OCI-LY7 (cell line): ENCODE results near the gene PAN2. TPM values are rescaled to one million over a fixed set of nuclear protein-coding genes. Genes with fewer than 3 reads are reported as not detected.

ENCODE experiments used
- BruUV-seq: library from RNA; stranded (reverse); fragments of 400-500 nt; replicated peaks from 2 replicates; lab custom pipeline; 2021; lab: Mats Ljungman, UMichigan
- CTCF ChIA-PET: fragments of 300-600 bp; sonication (Branson Sonifier 250); formaldehyde crosslinking; loops from one replicate; lab custom pipeline; 2022; ENCODE audit warnings: antibody characterized with exemption; ENCODE audit not compliant: unreplicated experiment; lab: Charles Lee
- POLR2A ChIA-PET: fragments of 300-600 bp; sonication (Branson Sonifier 250); formaldehyde crosslinking; loops from one replicate; lab custom pipeline; 2022; ENCODE audit warnings: antibody characterized with exemption; lab: Charles Lee
- DNase-seq: peaks from one replicate; pipeline ENCODE4 v3.0.0-alpha.2; 2015; ENCODE audit warnings: low spot score
- H2AFZ ChIP-seq: fragments of 200-600 bp; sonication (generic), shearing (Covaris generic); 2 replicates; pipeline ENCODE4 v1.6.1; 2014; ENCODE audit warnings: mild to moderate bottlenecking, antibody characterized with exemption, low read length, moderate library complexity
- H3K27ac ChIP-seq: fragments of 200-600 bp; sonication (generic); 2 replicates; pipeline ENCODE4 v1.5.1; 2014; ENCODE audit warnings: mixed run types, low read depth, mild to moderate bottlenecking, moderate library complexity, low read length, inconsistent platforms; ENCODE audit not compliant: poor library complexity, severe bottlenecking
- H3K36me3 ChIP-seq: fragments of 200-600 bp; sonication (generic); 2 replicates; pipeline ENCODE4 v1.6.1; 2014; ENCODE audit warnings: mild to moderate bottlenecking, antibody characterized with exemption, low read length, moderate library complexity, mixed read lengths; ENCODE audit not compliant: insufficient read depth
- H3K4me1 ChIP-seq: fragments of 200-600 bp; sonication (generic); 2 replicates; pipeline ENCODE4 v1.5.1; 2014; ENCODE audit warnings: mild to moderate bottlenecking, low read length; ENCODE audit not compliant: insufficient read depth, poor library complexity, severe bottlenecking
- H3K4me2 ChIP-seq: fragments of 200-600 bp; sonication (generic); 2 replicates; pipeline ENCODE4 v1.6.1; 2014; ENCODE audit warnings: mild to moderate bottlenecking, low read length
- H3K4me3 ChIP-seq: fragments of 200-600 bp; sonication (generic); 2 replicates; pipeline ENCODE4 v1.5.1; 2014; ENCODE audit warnings: mild to moderate bottlenecking, low read depth, low read length; ENCODE audit not compliant: poor library complexity, severe bottlenecking
- H3K79me2 ChIP-seq: fragments of 200-600 bp; sonication (generic); 2 replicates; pipeline ENCODE4 v1.6.1; 2016; ENCODE audit warnings: low read depth, mild to moderate bottlenecking, low read length, moderate library complexity, mixed read lengths; ENCODE audit not compliant: insufficient read depth
- H3K9me2 ChIP-seq: fragments of 200-600 bp; sonication (generic); 2 replicates; pipeline ENCODE4 v1.6.1; 2016; ENCODE audit warnings: mild to moderate bottlenecking, low read length, mixed read lengths; ENCODE audit not compliant: insufficient read depth
- H3K9me3 ChIP-seq: fragments of 200-600 bp; sonication (generic); 2 replicates; pipeline ENCODE4 v1.6.1; 2014; ENCODE audit warnings: mild to moderate bottlenecking, mixed run types, low read length, mixed read lengths
- H4K20me1 ChIP-seq: fragments of 200-600 bp; sonication (generic); 2 replicates; pipeline ENCODE4 v1.6.1; 2014; ENCODE audit warnings: mild to moderate bottlenecking, antibody characterized with exemption, low read length, moderate library complexity, mixed read lengths; ENCODE audit not compliant: insufficient read depth
- CTCF ChIP-seq: fragments of 200-600 bp; sonication (generic); conservative IDR thresholded peaks from 2 replicates; pipeline ENCODE4 v1.5.1; 2014; ENCODE audit warnings: mild to moderate bottlenecking, antibody characterized with exemption, low read length, moderate library complexity, mixed read lengths
- EZH2phosphoT487 ChIP-seq: fragments of 200-600 bp; sonication (generic); IDR thresholded peaks from 2 replicates; pipeline ENCODE4 v1.6.1; 2018; ENCODE audit warnings: low read depth, borderline replicate concordance, mild to moderate bottlenecking, mixed run types, antibody characterized with exemption, low read length, moderate library complexity, mixed read lengths
- intact Hi-C: fragments of 100-400 bp; cut with micrococcal nuclease; formaldehyde crosslinking; loops from one replicate; pipeline ENCODE4 v1.10.0; 2022; ENCODE audit not compliant: unreplicated experiment
- total RNA-seq, 2 experiments: library from RNA; depleted of rRNA in 1 of 2; stranded (reverse); fragments of >200 nt in 1 of 2; shearing (Covaris generic) in 1 of 2; gene quantifications; 2 replicates each; pipeline ENCODE4 v1.2.3, GENCODE V29; 2014 to 2022

The PAN2 gene
- total RNA-seq, 2 experiments from 2014 or later = 106 to 117 TPM

GRCh38 chr12:56373515-56373914 lies 39.7 kb upstream of the PAN2 start:
- no peak overlapping the region for H3K4me2 ChIP-seq
- TF ChIP-seq EZH2phosphoT487 (no peak), CTCF (no peak)
- no peak for DNase-seq
- H2AFZ ChIP-seq = peak overlapping the region; percentile 6; the same call in 1 of the 2 replicates
- intact Hi-C loops = no loop called here
- H3K4me1 ChIP-seq = peaks cover 49% of the 10 kb centered on the region
- no peaks in the 10 kb centered on the region for H3K79me2 ChIP-seq
- H3K36me3 ChIP-seq = no peaks in the 10 kb centered on the region; the same call in 1 of the 2 replicates
- POLR2A ChIA-PET = interaction anchor here (0.6 to 6.0 kb wide), 7 partner anchors 8 to 658 kb away, joined by 3 to 116 read pairs (median 3); partner anchors contain the start of genes APOF and STAT2
- H3K27ac ChIP-seq = peak overlapping the region; percentile 93
- no TSS peak for BruUV-seq
- peaks cover 26% of the 10 kb centered on the region for H3K9me3 ChIP-seq
- no peaks in the 10 kb centered on the region for H3K9me2 ChIP-seq
- H4K20me1 ChIP-seq = no peaks in the 10 kb centered on the region
- no peak overlapping the region for H3K4me3 ChIP-seq
- CTCF ChIA-PET = interaction anchor here (0.7 kb wide), 1 partner anchor 13 kb away, joined by 6 read pairs; the partner anchor contains the start of gene STAT2

- Histone ChIP-seq H4K20me1 (no peaks in the 10 kb centered on the region), H3K27ac (no peak overlapping the region), H3K79me2 (no peaks in the 10 kb centered on the region), H3K9me2 (no peaks in the 10 kb centered on the region), H3K36me3 (no peaks in the 10 kb centered on the region; the same call in 1 of the 2 replicates), H3K4me1 (peaks cover 12% of the 10 kb centered on the region), H2AFZ (no peak overlapping the region), H3K9me3 (peaks cover 8% of the 10 kb centered on the region; the same call in 1 of the 2 replicates), H3K4me2 (no peak overlapping the region), H3K4me3 (no peak overlapping the region)
- CTCF ChIA-PET = no interaction called here
- DNase-seq = no peak
- intact Hi-C loops = no loop called here
- no TSS peak for BruUV-seq
- TF ChIP-seq EZH2phosphoT487 = no peak
- POLR2A ChIA-PET = interaction anchor here (0.6 to 0.9 kb wide), 3 partner anchors 13 to 42 kb away, joined by 3 to 4 read pairs (median 3); no protein-coding TSS in a partner anchor
Measured at GRCh38 chr12:56366948-56367347, 33.1 kb upstream of the PAN2 start.

GRCh38 chr12:56362130-56363059 lies 28.6 kb upstream of the PAN2 start, which contains the start of gene APOF:
APOF (minus strand) TSS chr12:56362857; CDS start chr12:56362745, 112 bp downstream.
- H3K9me3 ChIP-seq = no peaks in the 10 kb centered on the region
- H3K27ac ChIP-seq = no peak within 1 kb of the TSS
- H3K36me3 ChIP-seq = no peaks in the 10 kb centered on the region
- BruUV-seq = no TSS peak
- intact Hi-C loops = no loop called here
- ChIA-PET POLR2A (interaction anchor here (0.6 to 7.6 kb wide), 6 partner anchors 8 to 98 kb away, joined by 3 to 116 read pairs (median 18); partner anchors contain the start of gene CNPY2), CTCF (interaction anchor here (0.5 to 0.9 kb wide), 2 partner anchors 14 to 56 kb away, joined by 3 to 6 read pairs; no protein-coding TSS in a partner anchor)
- H2AFZ ChIP-seq = no peak within 1 kb of the TSS
- peaks cover 29% of the 10 kb centered on the region for H3K79me2 ChIP-seq
- peaks cover 42% of the 10 kb centered on the region for H3K4me1 ChIP-seq
- H3K4me3 ChIP-seq = no peak within 1 kb of the TSS
- no peaks in the 10 kb centered on the region for H4K20me1 ChIP-seq
- 0 out of 2 replicates have a peak within 1 kb of the TSS, but pooled peaks have one; percentile 83 for H3K4me2 ChIP-seq
- H3K9me2 ChIP-seq = no peaks in the 10 kb centered on the region
- no peak for DNase-seq
- no peak for TF ChIP-seq EZH2phosphoT487
- no peak for TF ChIP-seq CTCF
